Subcutaneous adipose tissue (tissue), 4 donors: Measurements from ENCODE around the gene ADCY5. TPM values are rescaled to one million over a fixed set of nuclear protein-coding genes. Genes with fewer than 3 reads are reported as not detected.

ENCODE experiments used
- CTCF ChIP-seq: fragments of 450-650 bp; IDR thresholded peaks from one replicate; pipeline ENCODE4 v1.5.1; 2016; ENCODE audit warnings: low read depth, mild to moderate bottlenecking, control low read depth, antibody characterized with exemption, moderate library complexity
- total RNA-seq, 4 donors: library from RNA; depleted of rRNA; stranded (reverse); fragments of >200 nt; gene quantifications; one replicate each; pipeline ENCODE4 v1.1.0, GENCODE V29; 2016

ADCY5 gene
- total RNA-seq, 4 donors from 2014 or later: 16.1 to 52.2 (median 38.0) TPM

- no peak for TF ChIP-seq CTCF
Measured at GRCh38 chr3:123303976-123304560, 144.8 kb downstream of the ADCY5 start.

- no peak for TF ChIP-seq CTCF
Measured at GRCh38 chr3:123302961-123303360, 145.9 kb downstream of the ADCY5 start.

DNA sequence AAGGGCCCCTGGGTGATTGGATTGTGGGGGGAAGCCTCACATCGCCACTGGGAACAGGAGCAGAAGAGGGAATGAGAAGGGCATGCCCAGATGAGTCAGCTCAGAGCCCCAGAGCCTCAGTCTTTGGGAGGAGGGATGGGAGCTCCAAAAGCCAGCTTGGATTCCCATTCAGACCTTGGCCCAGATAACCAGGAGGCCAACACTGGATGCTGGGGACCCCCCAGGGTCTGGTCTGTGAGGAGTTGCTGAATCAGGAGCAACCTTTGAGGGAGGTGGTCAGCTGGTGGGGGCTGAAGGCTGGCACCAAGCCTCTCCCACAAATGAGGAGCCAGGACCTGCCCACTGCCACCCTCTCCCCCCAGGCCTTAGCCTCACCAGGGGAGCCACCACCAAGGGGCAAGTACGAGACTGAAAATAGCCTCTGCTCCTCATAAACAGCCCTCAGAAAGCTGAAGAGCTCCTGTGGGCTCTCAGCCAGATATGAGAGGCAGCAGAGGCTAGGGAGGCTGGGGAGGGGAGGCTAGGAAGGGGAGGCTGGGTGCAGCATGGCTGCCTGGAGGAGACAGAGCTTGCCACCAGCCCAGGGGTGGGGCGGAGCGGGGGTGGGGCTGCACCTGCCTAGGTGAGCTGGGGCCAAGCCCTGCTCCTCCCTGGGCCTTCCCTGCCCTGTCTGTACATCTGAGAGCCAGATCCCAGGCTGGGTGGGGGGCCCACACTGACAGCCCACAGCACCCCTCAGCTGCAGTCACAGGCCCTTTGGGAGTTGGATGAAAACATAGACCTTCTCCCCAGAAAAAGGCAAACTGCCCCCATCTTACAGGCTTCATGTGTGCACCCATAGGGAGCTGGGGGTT is 147.3 kb downstream of the ADCY5 start:
- no peak for TF ChIP-seq CTCF

GRCh38 chr3:123300583-123300982 is 148.3 kb downstream of the ADCY5 start:
- TF ChIP-seq CTCF: no peak

DNA sequence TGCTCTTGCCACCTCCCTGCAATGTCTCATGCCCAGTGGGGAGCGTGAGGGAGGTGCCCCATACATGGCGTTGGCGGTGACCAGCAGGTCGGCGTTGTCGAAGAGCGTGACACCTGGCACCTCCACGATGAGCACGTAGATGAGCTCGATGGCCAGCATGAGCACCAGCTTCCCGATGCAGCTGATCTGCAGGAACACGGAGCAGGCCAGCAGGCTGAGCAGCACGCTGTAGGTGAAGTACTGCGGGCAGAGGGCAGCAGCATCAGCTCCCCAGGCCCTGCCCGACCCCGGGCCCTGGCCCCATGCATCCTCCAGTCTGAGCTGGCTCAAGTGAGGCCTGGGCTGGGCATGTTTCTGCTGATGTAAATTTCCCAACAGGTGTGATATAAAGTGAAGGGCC is 148.8 kb downstream of the ADCY5 start:
- TF ChIP-seq CTCF: no peak

DNA sequence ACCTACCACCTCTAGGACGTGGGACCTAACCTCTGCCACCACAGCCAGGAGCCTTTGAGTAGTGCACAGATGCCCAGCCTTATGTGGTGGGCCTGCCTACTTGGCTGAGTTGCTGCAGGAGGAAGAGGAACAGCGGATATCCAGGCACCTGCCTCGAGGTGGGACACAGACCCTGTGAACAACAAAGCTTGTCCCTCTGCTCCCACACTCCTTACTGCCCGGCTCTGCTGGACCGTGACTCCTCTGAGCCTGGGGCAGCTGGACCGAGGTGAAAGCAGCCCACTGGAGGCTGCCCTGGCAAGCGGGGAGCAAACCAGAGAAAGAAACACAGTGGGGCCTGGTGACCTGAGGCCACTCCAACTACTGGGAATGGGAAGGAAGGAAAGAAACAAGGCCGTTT is 149.3 kb downstream of the ADCY5 start:
- no peak for TF ChIP-seq CTCF

DNA sequence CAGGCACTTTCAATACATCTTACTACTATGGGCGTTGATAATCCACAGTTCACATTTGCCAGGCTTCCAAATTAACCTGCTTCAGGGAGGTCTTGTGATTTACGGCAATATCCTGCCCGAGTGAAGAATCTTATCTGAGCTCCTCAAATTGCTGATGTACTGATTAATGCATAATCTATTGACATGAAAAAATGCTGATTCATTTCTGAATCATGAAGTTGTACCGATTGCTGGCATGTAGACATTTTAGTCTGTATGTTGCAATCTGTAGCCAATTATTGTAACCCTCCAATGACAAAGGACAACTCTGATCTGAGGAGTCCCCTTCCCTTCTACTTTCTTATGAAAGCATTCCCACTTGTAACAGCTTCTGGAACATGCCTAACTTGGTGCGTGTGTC is 150.0 kb downstream of the ADCY5 start:
- TF ChIP-seq CTCF: no peak
